ENCODE results near the gene ROR1.

GRCh38 chr1:64195081-64195395, 421.2 kb downstream of the ROR1 start:
- TF ChIP-seq CTCF (IDR thresholded peaks at IDR 0.05; ENCODE audit: low read length) (no peak), EZH2phosphoT487 (IDR thresholded peaks at IDR 0.05; ENCODE audit: low read length) (no peak)
